Upper lobe of left lung (tissue), 6 donors: ENCODE results near the gene MOGAT1. TPM values are rescaled to one million over a fixed set of nuclear protein-coding genes. Genes with fewer than 3 reads are reported as not detected.
A peak's percentile ranks its signal among the peaks of the same experiment; 100 is the strongest.

ENCODE experiments used
- ATAC-seq, 2 donors: fragments of 200-7000 bp; cut with Tn5 transposase; one replicate each; pipeline ENCODE4 v1.9.1; 2022; ENCODE audit warnings: mild to moderate bottlenecking in 2 of 2, moderate library complexity in 2 of 2; ENCODE audit not compliant: low FRiP score in 2 of 2
- DNase-seq, 2 donors: peaks; one replicate each; pipeline ENCODE4 v3.0.0-alpha.2; 2019 to 2020
- H3K27ac ChIP-seq, 4 donors: fragments of 200-600 bp; sonication (generic); one replicate each; pipeline ENCODE4 v1.5.1; 2016 to 2019
- H3K27me3 ChIP-seq, 4 donors: fragments of 200-600 bp; sonication (generic); one replicate each; pipeline ENCODE4 v1.5.1; 2017 to 2019
- H3K36me3 ChIP-seq, 4 donors: fragments of 200-600 bp; sonication (generic); one replicate each; pipeline ENCODE4 v1.5.1; 2016 to 2019
- H3K4me1 ChIP-seq, 4 donors: fragments of 200-600 bp; sonication (generic); one replicate each; pipeline ENCODE4 v1.5.1; 2018 to 2019
- H3K4me3 ChIP-seq, 4 donors: fragments of 200-600 bp; sonication (generic); one replicate each; pipeline ENCODE4 v1.5.1; 2017 to 2019; ENCODE audit warnings: mild to moderate bottlenecking in 2 of 4, moderate library complexity in 1 of 4
- H3K9me3 ChIP-seq, 4 donors: fragments of 200-600 bp; sonication (generic); one replicate each; pipeline ENCODE4 v1.5.1; 2018 to 2019
- EP300 ChIP-seq, 4 donors: sonication (generic); formaldehyde crosslinking; IDR thresholded peaks; one replicate each; pipeline ENCODE4 v1.5.1; 2017; ENCODE audit warnings: antibody characterized with exemption in 4 of 4, control low read depth in 2 of 4
- POLR2A ChIP-seq, 4 donors: fragments of 450-650 bp; IDR thresholded peaks; one replicate each; pipeline ENCODE4 v1.5.1; 2016 to 2017; ENCODE audit warnings: antibody characterized with exemption in 4 of 4, mild to moderate bottlenecking in 2 of 4
- POLR2AphosphoS5 ChIP-seq, 2 donors: sonication (generic); formaldehyde crosslinking; IDR thresholded peaks; one replicate each; pipeline ENCODE4 v1.5.1; 2017; ENCODE audit warnings: antibody characterized with exemption in 2 of 2
- WGBS, 2 donors: methylation state at CpG; one replicate each; pipeline ENCODE4 v1.1.5; 2017 to 2018; 5-methylcytosine and 5-hydroxymethylcytosine counted together
- total RNA-seq, 6 donors: library from RNA; depleted of rRNA in 4 of 6; stranded (reverse); fragments of >200 nt in 4 of 6; gene quantifications; one replicate each; pipeline versions ENCODE4 v1.1.0 to v1.2.1, GENCODE V29; 2016 to 2021
- TF ChIP-seq, protein P1 (sequence below), 6 experiments: fragments of 450-650 bp in 4 of 6; fragments of 200-600 bp in 2 of 6; sonication (generic) in 2 of 6; IDR thresholded peaks; one replicate each; pipeline ENCODE4 v1.5.1; 2016 to 2019; ENCODE audit warnings: antibody characterized with exemption in 6 of 6
- donor health status: DM: no; HTN: no; CAD: no; lungs with moderate emphysema.
- donor health status: DM: no; HTN: yes; CAD: no; lungs with severe emphysema.

The MOGAT1 gene
- total RNA-seq, 6 donors from 2014 or later = 0.46 to 4.4 (median 1.1) TPM

GRCh38 chr2:222669353-222669752 lies 2.1 kb upstream of the MOGAT1 start:
- 79 to 88% methylated on average over 4 of the region's 4 CpGs for WGBS, 2 donors
- Histone ChIP-seq H3K9me3 (no peaks in the 10 kb centered on the region), H3K4me3 (no peak overlapping the region), H3K4me1 (peaks cover 6 to 17% (median 12%) of the 10 kb centered on the region in 4 donors), H3K27ac (peak overlapping the region in 2 of 4 donors; percentile 32 to 50), H3K36me3 (no peaks in the 10 kb centered on the region), H3K27me3 (no peaks in the 10 kb centered on the region)
- TF ChIP-seq EP300 (IDR thresholded peaks at IDR 0.05) (no peak), POLR2A (IDR thresholded peaks at IDR 0.05) (no peak), POLR2AphosphoS5 (IDR thresholded peaks at IDR 0.05) (no peak)
- TF ChIP-seq, protein P1, sequence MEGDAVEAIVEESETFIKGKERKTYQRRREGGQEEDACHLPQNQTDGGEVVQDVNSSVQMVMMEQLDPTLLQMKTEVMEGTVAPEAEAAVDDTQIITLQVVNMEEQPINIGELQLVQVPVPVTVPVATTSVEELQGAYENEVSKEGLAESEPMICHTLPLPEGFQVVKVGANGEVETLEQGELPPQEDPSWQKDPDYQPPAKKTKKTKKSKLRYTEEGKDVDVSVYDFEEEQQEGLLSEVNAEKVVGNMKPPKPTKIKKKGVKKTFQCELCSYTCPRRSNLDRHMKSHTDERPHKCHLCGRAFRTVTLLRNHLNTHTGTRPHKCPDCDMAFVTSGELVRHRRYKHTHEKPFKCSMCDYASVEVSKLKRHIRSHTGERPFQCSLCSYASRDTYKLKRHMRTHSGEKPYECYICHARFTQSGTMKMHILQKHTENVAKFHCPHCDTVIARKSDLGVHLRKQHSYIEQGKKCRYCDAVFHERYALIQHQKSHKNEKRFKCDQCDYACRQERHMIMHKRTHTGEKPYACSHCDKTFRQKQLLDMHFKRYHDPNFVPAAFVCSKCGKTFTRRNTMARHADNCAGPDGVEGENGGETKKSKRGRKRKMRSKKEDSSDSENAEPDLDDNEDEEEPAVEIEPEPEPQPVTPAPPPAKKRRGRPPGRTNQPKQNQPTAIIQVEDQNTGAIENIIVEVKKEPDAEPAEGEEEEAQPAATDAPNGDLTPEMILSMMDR (IDR thresholded peaks at IDR 0.05) = no peak
- ATAC-seq (no peak), DNase-seq (no peak)

GRCh38 chr2:222670191-222671038 lies 1.0 kb upstream of the MOGAT1 start:
- no peaks in the 10 kb centered on the region for H3K36me3 ChIP-seq
- TF ChIP-seq POLR2AphosphoS5 (IDR thresholded peaks at IDR 0.05) (no peak), EP300 (IDR thresholded peaks at IDR 0.05) (no peak), POLR2A (IDR thresholded peaks at IDR 0.05) (no peak)
- TF ChIP-seq, protein P1 (IDR thresholded peaks at IDR 0.05) = no peak
- WGBS, 2 donors = 73 to 83% methylated on average over 9 of the region's 9 CpGs
- no peak overlapping the region for H3K4me3 ChIP-seq
- H3K9me3 ChIP-seq = no peaks in the 10 kb centered on the region
- H3K27ac ChIP-seq = no peak overlapping the region
- ATAC-seq = no peak
- no peak for DNase-seq
- peaks cover 6 to 17% (median 12%) of the 10 kb centered on the region in 4 donors for H3K4me1 ChIP-seq
- H3K27me3 ChIP-seq = no peaks in the 10 kb centered on the region

DNA sequence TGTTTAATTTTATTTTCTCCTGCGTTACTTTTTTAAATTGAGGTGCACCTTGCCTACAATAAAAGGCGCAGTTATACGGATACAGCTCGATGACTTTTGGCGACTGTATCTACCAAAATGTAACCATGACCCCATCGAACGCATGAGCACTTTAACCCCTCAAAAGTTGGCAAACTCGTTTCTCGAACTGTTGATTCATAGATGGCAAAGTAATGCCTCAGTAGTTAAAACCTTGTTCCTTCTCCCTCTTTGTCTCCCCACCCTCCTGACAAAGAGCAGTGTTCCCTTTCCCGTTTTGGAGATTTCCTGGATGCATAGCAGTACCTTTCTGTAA lies 577 bp downstream of the MOGAT1 start:
- Histone ChIP-seq H3K27me3 (no peaks in the 10 kb centered on the region), H3K9me3 (no peaks in the 10 kb centered on the region), H3K4me3 (peak overlapping the region in 3 of 4 donors; percentile 37 to 54 (median 46)), H3K36me3 (no peaks in the 10 kb centered on the region), H3K27ac (no peak overlapping the region), H3K4me1 (peaks cover 6 to 17% (median 12%) of the 10 kb centered on the region in 4 donors)
- ATAC-seq = no peak
- no peak for DNase-seq
- TF ChIP-seq POLR2AphosphoS5 (IDR thresholded peaks at IDR 0.05) (no peak), EP300 (IDR thresholded peaks at IDR 0.05) (no peak), POLR2A (IDR thresholded peaks at IDR 0.05) (no peak)
- TF ChIP-seq, protein P1 (IDR thresholded peaks at IDR 0.05) = no peak
- WGBS, 2 donors = 15 to 23% methylated on average over 10 of the region's 10 CpGs

GRCh38 chr2:222673273-222673672 lies 1.8 kb downstream of the MOGAT1 start:
- H3K9me3 ChIP-seq = no peaks in the 10 kb centered on the region
- 66 to 72% methylated on average over 7 of the region's 7 CpGs for WGBS, 2 donors
- H3K4me1 ChIP-seq = peaks cover 6 to 17% (median 12%) of the 10 kb centered on the region in 4 donors
- no peak overlapping the region for H3K27ac ChIP-seq
- no peaks in the 10 kb centered on the region for H3K36me3 ChIP-seq
- no peak for TF ChIP-seq POLR2A (IDR thresholded peaks at IDR 0.05)
- no peak for TF ChIP-seq EP300 (IDR thresholded peaks at IDR 0.05)
- no peak for TF ChIP-seq POLR2AphosphoS5 (IDR thresholded peaks at IDR 0.05)
- TF ChIP-seq, protein P1 (IDR thresholded peaks at IDR 0.05) = no peak
- no peaks in the 10 kb centered on the region for H3K27me3 ChIP-seq
- no peak for ATAC-seq
- DNase-seq = no peak
- no peak overlapping the region for H3K4me3 ChIP-seq
